ENCODE results near the gene AKNAD1. TPM values are rescaled to one million over a fixed set of nuclear protein-coding genes. Genes with fewer than 3 reads are reported as not detected.

The AKNAD1 gene
- total RNA-seq, 3 donors from 2014 or later, result 2.3 to 4.1 (median 2.9) TPM

GRCh38 chr1:108862698-108863477, 6.0 kb upstream of the AKNAD1 start:
- H3K27me3 ChIP-seq, result no peaks in the 10 kb centered on the region
- intact Hi-C loops (cut with DNase I; ENCODE audit: low total_unique reads), result no loop called here
- H3K36me3 ChIP-seq, result no peaks in the 10 kb centered on the region
- no peak overlapping the region for H3K4me3 ChIP-seq
- TF ChIP-seq POLR2A (IDR thresholded peaks at IDR 0.05) (no peak), POLR2AphosphoS5 (IDR thresholded peaks at IDR 0.05) (no peak), CTCF (IDR thresholded peaks at IDR 0.05) (no peak)
- H3K9me3 ChIP-seq, result no peaks in the 10 kb centered on the region
- no peak for DNase-seq (ENCODE audit: low spot score in 2 of 2)
- H3K4me1 ChIP-seq, result no peaks in the 10 kb centered on the region
- no peak overlapping the region for H3K27ac ChIP-seq

- H3K36me3 ChIP-seq, result no peaks in the 10 kb centered on the region
- H3K27me3 ChIP-seq, result no peaks in the 10 kb centered on the region
- H3K4me1 ChIP-seq, result no peaks in the 10 kb centered on the region
- no peak for TF ChIP-seq CTCF (IDR thresholded peaks at IDR 0.05)
- TF ChIP-seq POLR2A (IDR thresholded peaks at IDR 0.05), result no peak
- no peak for TF ChIP-seq POLR2AphosphoS5 (IDR thresholded peaks at IDR 0.05)
- no peaks in the 10 kb centered on the region for H3K9me3 ChIP-seq
- H3K27ac ChIP-seq, result no peak overlapping the region
- intact Hi-C loops (cut with DNase I; ENCODE audit: low total_unique reads), result no loop called here
- no peak overlapping the region for H3K4me3 ChIP-seq
- DNase-seq (ENCODE audit: low spot score in 2 of 2), result no peak
Measured at GRCh38 chr1:108862017-108862610, 5.2 kb upstream of the AKNAD1 start.

- no peak overlapping the region for H3K27ac ChIP-seq
- intact Hi-C loops (cut with DNase I; ENCODE audit: low total_unique reads), result no loop called here
- no peaks in the 10 kb centered on the region for H3K27me3 ChIP-seq
- TF ChIP-seq CTCF (IDR thresholded peaks at IDR 0.05), result no peak
- no peak for TF ChIP-seq POLR2AphosphoS5 (IDR thresholded peaks at IDR 0.05)
- no peak for TF ChIP-seq POLR2A (IDR thresholded peaks at IDR 0.05)
- no peak overlapping the region for H3K4me3 ChIP-seq
- DNase-seq (ENCODE audit: low spot score in 2 of 2), result no peak
- no peaks in the 10 kb centered on the region for H3K4me1 ChIP-seq
- no peaks in the 10 kb centered on the region for H3K9me3 ChIP-seq
- no peaks in the 10 kb centered on the region for H3K36me3 ChIP-seq
Measured at GRCh38 chr1:108861566-108861965, 4.7 kb upstream of the AKNAD1 start.

- Histone ChIP-seq H3K4me3 (no peak overlapping the region), H3K36me3 (no peaks in the 10 kb centered on the region), H3K27me3 (no peaks in the 10 kb centered on the region), H3K9me3 (no peaks in the 10 kb centered on the region), H3K4me1 (no peaks in the 10 kb centered on the region), H3K27ac (no peak overlapping the region)
- no peak for DNase-seq (ENCODE audit: low spot score in 2 of 2)
- no peak for TF ChIP-seq POLR2A (IDR thresholded peaks at IDR 0.05)
- no peak for TF ChIP-seq POLR2AphosphoS5 (IDR thresholded peaks at IDR 0.05)
- no peak for TF ChIP-seq CTCF (IDR thresholded peaks at IDR 0.05)
- intact Hi-C loops (cut with DNase I; ENCODE audit: low total_unique reads), result no loop called here
Measured at GRCh38 chr1:108860190-108860907, 3.5 kb upstream of the AKNAD1 start.

Measured in breast epithelium (tissue), 4 donors.